GM12878 (cell line): Measurements from ENCODE around the gene PCDHA3. TPM values are rescaled to one million over a fixed set of nuclear protein-coding genes. Genes with fewer than 3 reads are reported as not detected.

Experiments
- ATAC-seq: fragments of 200-7000 bp; cut with Tn5 transposase; 3 replicates; pipeline ENCODE4 v1.9.1; 2020; ENCODE audit warnings: mild to moderate bottlenecking, moderate library complexity
- BruUV-seq: library from RNA; stranded (reverse); fragments of 400-500 nt; replicated peaks from 2 replicates; lab custom pipeline; 2021; lab: Mats Ljungman, UMichigan
- CTCF ChIA-PET: fragments of 300-600 bp; sonication (Branson Sonifier 250); formaldehyde crosslinking; extraction: SDS; loops from one replicate; lab custom pipeline; 2021; ENCODE audit warnings: inconsistent platforms; lab: Yijun Ruan, JAX
- POLR2A ChIA-PET: fragments of 350-600 bp; formaldehyde crosslinking; extraction: SDS; loops from one replicate; lab custom pipeline; 2021; ENCODE audit warnings: inconsistent platforms; lab: Charles Lee
- RAD21 ChIA-PET: fragments of 300-600 bp; sonication (Branson Sonifier 250); formaldehyde crosslinking; loops from one replicate; lab custom pipeline; 2023; ENCODE audit warnings: antibody characterized with exemption; ENCODE audit not compliant: unreplicated experiment; lab: Charles Lee
- SMC1A ChIA-PET: fragments of 300-600 bp; sonication (Branson Sonifier 250); formaldehyde crosslinking; loops from one replicate; lab custom pipeline; 2023; ENCODE audit not compliant: unreplicated experiment, uncharacterized antibody; lab: Charles Lee
- DNase-seq: peaks from one replicate; pipeline ENCODE4 v3.0.0-alpha.2; 2011; ENCODE audit warnings: low read depth, low spot score
- FAIRE-seq: peaks from 3 replicates; lab custom pipeline; 2011; peaks lifted over from hg19 to GRCh38; lab: Jason Lieb, UNC
- H2AFZ ChIP-seq: 2 replicates; pipeline ENCODE4 v1.6.0; 2011; ENCODE audit warnings: low read depth, low read length, control low read depth; ENCODE audit not compliant: control insufficient read depth
- H3K27ac ChIP-seq: 2 replicates; pipeline ENCODE4 v1.5.1; 2011; ENCODE audit warnings: control low read depth; ENCODE audit not compliant: control insufficient read depth, insufficient read depth
- H3K27me3 ChIP-seq, 2 experiments: replicated peaks in 1 of 2; 2 replicates each; pipeline versions ENCODE4 v1.6.0 to v1.6.1; 2011; ENCODE audit warnings: low read length in 1 of 2; ENCODE audit not compliant: control insufficient read depth in 2 of 2, insufficient read depth in 2 of 2
- H3K36me3 ChIP-seq, 2 experiments: 2 replicates each; pipeline ENCODE4 v1.5.1; 2011; ENCODE audit warnings: low read length in 1 of 2; ENCODE audit not compliant: control insufficient read depth in 2 of 2, insufficient read depth in 2 of 2
- H3K4me1 ChIP-seq: 2 replicates; pipeline ENCODE4 v1.6.1; 2011; ENCODE audit warnings: mild to moderate bottlenecking, low read length, moderate library complexity, mixed read lengths; ENCODE audit not compliant: control insufficient read depth, insufficient read depth
- H3K4me2 ChIP-seq: 2 replicates; pipeline ENCODE4 v1.6.0; 2011; ENCODE audit warnings: control low read depth; ENCODE audit not compliant: control insufficient read depth, insufficient read depth
- H3K4me3 ChIP-seq: fragments of 200-600 bp; sonication (generic); 2 replicates; pipeline ENCODE4 v1.5.1; 2016
- H3K79me2 ChIP-seq: 2 replicates; pipeline ENCODE4 v1.6.0; 2011; ENCODE audit warnings: low read length; ENCODE audit not compliant: control insufficient read depth, insufficient read depth
- H3K9ac ChIP-seq: 2 replicates; pipeline ENCODE4 v1.8.0; 2011; ENCODE audit warnings: low read length, control low read depth, mixed read lengths; ENCODE audit not compliant: control insufficient read depth, insufficient read depth
- H3K9me3 ChIP-seq: replicated peaks from 3 replicates; pipeline ENCODE4 v1.5.1; 2011; ENCODE audit warnings: mild to moderate bottlenecking, low read length; ENCODE audit not compliant: control insufficient read depth, insufficient read depth
- H4K20me1 ChIP-seq: 2 replicates; pipeline ENCODE4 v1.6.0; 2011; ENCODE audit not compliant: control insufficient read depth, insufficient read depth
- CBX5 ChIP-seq: sonication (generic); IDR thresholded peaks from 2 replicates; pipeline ENCODE4 v1.6.1; 2016; ENCODE audit warnings: low read depth, moderate library complexity, mild to moderate bottlenecking, inconsistent platforms
- E2F4 ChIP-seq: IDR thresholded peaks from 2 replicates; pipeline ENCODE4 v1.6.1; 2012; ENCODE audit warnings: low read depth, low read length, improper control_type of control experiment
- ELK1 ChIP-seq: IDR thresholded peaks from 2 replicates; pipeline ENCODE4 v1.6.1; 2012; ENCODE audit warnings: low read depth, low read length, improper control_type of control experiment
- GABPA ChIP-seq: IDR thresholded peaks from 2 replicates; pipeline ENCODE4 v1.6.1; 2014; ENCODE audit warnings: antibody characterized with exemption, low read depth, mild to moderate bottlenecking, inconsistent platforms
- KLF5 ChIP-seq: fragments of 450-650 bp; IDR thresholded peaks from 2 replicates; pipeline ENCODE4 v1.6.1; 2014; ENCODE audit warnings: mild to moderate bottlenecking; ENCODE audit not compliant: partially characterized antibody
- NRF1 ChIP-seq: conservative IDR thresholded peaks from 2 replicates; pipeline ENCODE4 v1.6.1; 2011; ENCODE audit warnings: mild to moderate bottlenecking, low read depth, low read length, improper control_type of control experiment
- RAD51 ChIP-seq: fragments of 450-650 bp; IDR thresholded peaks from 2 replicates; pipeline ENCODE4 v1.6.1; 2016; ENCODE audit warnings: moderate library complexity, mild to moderate bottlenecking, inconsistent platforms
- SIX5 ChIP-seq: IDR thresholded peaks from 2 replicates; pipeline ENCODE4 v1.6.1; 2011; ENCODE audit warnings: mild to moderate bottlenecking, low read depth, low read length, moderate library complexity; ENCODE audit not compliant: severe bottlenecking
- SMAD1 ChIP-seq: fragments of 450-650 bp; IDR thresholded peaks from 2 replicates; pipeline ENCODE4 v1.6.1; 2018; ENCODE audit warnings: mild to moderate bottlenecking, low read depth; ENCODE audit not compliant: partially characterized antibody
- SPI1 ChIP-seq: IDR thresholded peaks from 2 replicates; pipeline ENCODE4 v1.6.1; 2011; ENCODE audit warnings: low read depth, mild to moderate bottlenecking, low read length, moderate library complexity, borderline replicate concordance; ENCODE audit not compliant: insufficient read depth
- SREBF2 ChIP-seq: IDR thresholded peaks from 2 replicates; pipeline ENCODE4 v1.6.1; 2012; ENCODE audit warnings: mild to moderate bottlenecking, low read length
- WRNIP1 ChIP-seq: IDR thresholded peaks from 2 replicates; pipeline ENCODE4 v1.6.1; 2011; ENCODE audit warnings: low read depth, low read length, improper control_type of control experiment, borderline replicate concordance
- YBX1 ChIP-seq: fragments of 450-650 bp; IDR thresholded peaks from 2 replicates; pipeline ENCODE4 v1.6.1; 2016; ENCODE audit warnings: antibody characterized with exemption
- YY1 ChIP-seq: IDR thresholded peaks from 2 replicates; pipeline ENCODE4 v1.6.1; 2011; ENCODE audit warnings: low read depth, mild to moderate bottlenecking, low read length
- ZBTB40 ChIP-seq: fragments of 450-650 bp; IDR thresholded peaks from 2 replicates; pipeline ENCODE4 v1.6.1; 2016; ENCODE audit warnings: mild to moderate bottlenecking, moderate library complexity, borderline replicate concordance
- ZNF274 ChIP-seq: IDR thresholded peaks from one replicate; pipeline ENCODE4 v1.8.0; 2011; ENCODE audit not compliant: insufficient read length, insufficient read depth
- WGBS: methylation state at CpG from one replicate; pipeline ENCODE4 v1.1.6; 2016; ENCODE audit warnings: low lambda C conversion rate; ENCODE audit not compliant: insufficient replicate concordance, insufficient coverage; ENCODE audit errors: missing lambda C conversion rate; 5-methylcytosine and 5-hydroxymethylcytosine counted together
- in situ Hi-C: fragments of 300-500 bp; cut with MboI; formaldehyde crosslinking; loops from 9 replicates; pipeline ENCODE4 v1.14.3; 2018; ENCODE audit warnings: mixed read lengths
- intact Hi-C: fragments of 100-400 bp; cut with micrococcal nuclease; formaldehyde crosslinking; loops from one replicate; pipeline ENCODE4 v1.14.2; 2022; ENCODE audit not compliant: unreplicated experiment
- polyA plus RNA-seq, 11 experiments: library from polyadenylated mRNA; depleted of rRNA in 4 of 11; unstranded in 6 of 11; stranded (reverse) in 5 of 11; fragments of >200 nt; fragmentation: Nextera tagmentation in 4 of 11; fragmentation: Illumina TruSeq in 1 of 11; extraction: Ambion mirVana in 4 of 11; extraction: Trizol in 1 of 11; gene quantifications; 1 replicate in 1 of 11; 2 replicates in 10 of 11; pipeline versions ENCODE4 v1.2.1 to v1.2.3, GENCODE V29; 2011 to 2016; ENCODE audit warnings: inconsistent platforms in 2 of 11, missing spikeins in 2 of 11, low read depth in 1 of 11
- total RNA-seq, 4 experiments: library from RNA; depleted of rRNA in 3 of 4; stranded (reverse); fragments of >200 nt in 3 of 4; fragmentation: Illumina TruSeq in 1 of 4; extraction: Trizol in 1 of 4; gene quantifications; 2 replicates each; pipeline versions ENCODE4 v1.2.1 to v1.2.3, GENCODE V29; 2013 to 2021

The PCDHA3 gene
- total and polyA plus RNA-seq, 10 of the 15 experiments (the other 5 are each of a cell fraction or from before 2014, with no cell fraction given) = 0.01 to 0.04 TPM; not detected in 8

GRCh38 chr5:140753561-140753960 is 47.3 kb upstream of the PCDHA3 start (continued):
- TF ChIP-seq ELK1 (no peak), SPI1 (no peak)
- TF ChIP-seq, all 136 proteins: peak for 0

- Histone ChIP-seq H3K36me3 (no peaks in the 10 kb centered on the region), H3K27ac (no peak overlapping the region), H2AFZ (no peak overlapping the region), H3K9me3 (peaks cover 7% of the 10 kb centered on the region), H3K9ac (no peak overlapping the region), H3K4me3 (no peak overlapping the region), H4K20me1 (no peaks in the 10 kb centered on the region), H3K4me2 (no peak overlapping the region), H3K4me1 (no peaks in the 10 kb centered on the region), H3K79me2 (no peaks in the 10 kb centered on the region), H3K27me3 (no peaks in the 10 kb centered on the region)
- POLR2A ChIA-PET = no interaction called here
- in situ Hi-C loops (no loop called here), intact Hi-C loops (no loop called here)
- 82% methylated on average over 2 of the region's 2 CpGs for WGBS
- SMC1A ChIA-PET = no interaction called here
- no peak for ATAC-seq
- FAIRE-seq = no peak
- RAD21 ChIA-PET = no interaction called here
- DNase-seq = no peak
- CTCF ChIA-PET = no interaction called here
- BruUV-seq = no TSS peak
- TF ChIP-seq SREBF2 (no peak), YY1 (no peak), E2F4 (no peak), ZNF274 (peak; percentile 81), GABPA (no peak), KLF5 (peak; percentile 63), ZBTB40 (no peak), SIX5 (no peak), YBX1 (no peak), SMAD1 (no peak), NRF1 (no peak), RAD51 (no peak), WRNIP1 (no peak), CBX5 (peak; percentile 90)
Measured at GRCh38 chr5:140764177-140764973, 36.5 kb upstream of the PCDHA3 start.
